ENCODE results near the gene SLC22A16. TPM values are rescaled to one million over a fixed set of nuclear protein-coding genes. Genes with fewer than 3 reads are reported as not detected.

Gene SLC22A16
- total and polyA plus RNA-seq, 4 donors, result 0.08 to 22.5 TPM; not detected in 2

DNA sequence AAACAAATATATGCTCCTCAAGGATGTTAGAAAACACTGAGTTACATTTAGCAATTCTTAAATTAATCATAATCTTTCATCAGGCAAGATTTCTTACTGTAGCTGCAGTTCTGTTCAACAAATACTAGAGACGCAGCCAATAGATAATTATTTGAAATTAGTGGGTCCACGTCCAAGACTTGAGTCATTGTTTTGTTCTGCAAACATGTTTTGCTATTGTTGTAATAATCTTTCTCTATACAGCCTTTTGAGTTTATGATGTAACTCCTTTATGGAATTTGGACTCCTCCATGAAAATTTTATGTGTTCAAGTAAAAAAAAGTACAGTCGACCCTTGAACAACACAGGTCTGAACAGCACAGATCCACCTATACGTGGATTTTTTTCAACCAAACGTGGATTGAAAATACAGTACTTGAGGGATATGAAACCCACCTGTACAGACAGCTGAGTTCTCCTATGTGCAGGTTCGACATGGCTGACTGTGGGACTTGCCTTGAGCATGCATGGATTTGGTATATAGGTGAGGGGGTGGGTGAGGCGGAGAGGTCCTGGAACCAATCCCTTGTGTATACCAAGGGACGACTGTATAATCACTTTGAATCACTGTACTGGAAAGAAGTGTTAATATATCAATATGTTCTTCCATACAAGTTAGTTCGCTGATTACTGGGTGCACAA is 41.3 kb upstream of the SLC22A16 start:
- Histone ChIP-seq H3K9ac (ENCODE audit: low read depth in 1 of 2, low read length in 2 of 2) (no peak overlapping the region), H3K9me3 (ENCODE audit: control insufficient read depth in 4 of 4, low read length in 3 of 4) (no peaks in the 10 kb centered on the region), H3K4me1 (ENCODE audit: control insufficient read depth in 4 of 4, insufficient read depth in 4 of 4, low read length in 3 of 4) (peaks cover 4 to 27% (median 19%) of the 10 kb centered on the region in 4 donors), H3K27me3 (ENCODE audit: control insufficient read depth in 4 of 4, insufficient read depth in 4 of 4, low read length in 3 of 4) (no peaks in the 10 kb centered on the region), H3K4me3 (ENCODE audit: low read depth in 1 of 3, low read length in 3 of 3) (no peak overlapping the region), H3K27ac (ENCODE audit: low read depth in 1 of 2, low read length in 2 of 2) (no peak overlapping the region), H3K36me3 (ENCODE audit: control insufficient read depth in 4 of 4, insufficient read depth in 3 of 4, low read depth in 1 of 4, low read length in 3 of 4) (no peaks in the 10 kb centered on the region)
- DNase-seq (ENCODE audit: low spot score), result no peak
- TF ChIP-seq ZBTB33 (IDR thresholded peaks at IDR 0.05) (no peak), EGR1 (IDR thresholded peaks at IDR 0.05; ENCODE audit: low read depth in 2 of 2) (no peak), HNF4G (IDR thresholded peaks at IDR 0.05) (no peak), YY1 (IDR thresholded peaks at IDR 0.05) (no peak), GABPA (IDR thresholded peaks at IDR 0.05 in 1 of 2, conservative IDR thresholded peaks at IDR 0.05 in 1 of 2) (no peak), REST (IDR thresholded peaks at IDR 0.05) (no peak), RXRA (IDR thresholded peaks at IDR 0.05) (no peak), TAF1 (conservative IDR thresholded peaks at IDR 0.05) (no peak), RAD21 (IDR thresholded peaks at IDR 0.05) (no peak)
- TF ChIP-seq, protein P1, sequence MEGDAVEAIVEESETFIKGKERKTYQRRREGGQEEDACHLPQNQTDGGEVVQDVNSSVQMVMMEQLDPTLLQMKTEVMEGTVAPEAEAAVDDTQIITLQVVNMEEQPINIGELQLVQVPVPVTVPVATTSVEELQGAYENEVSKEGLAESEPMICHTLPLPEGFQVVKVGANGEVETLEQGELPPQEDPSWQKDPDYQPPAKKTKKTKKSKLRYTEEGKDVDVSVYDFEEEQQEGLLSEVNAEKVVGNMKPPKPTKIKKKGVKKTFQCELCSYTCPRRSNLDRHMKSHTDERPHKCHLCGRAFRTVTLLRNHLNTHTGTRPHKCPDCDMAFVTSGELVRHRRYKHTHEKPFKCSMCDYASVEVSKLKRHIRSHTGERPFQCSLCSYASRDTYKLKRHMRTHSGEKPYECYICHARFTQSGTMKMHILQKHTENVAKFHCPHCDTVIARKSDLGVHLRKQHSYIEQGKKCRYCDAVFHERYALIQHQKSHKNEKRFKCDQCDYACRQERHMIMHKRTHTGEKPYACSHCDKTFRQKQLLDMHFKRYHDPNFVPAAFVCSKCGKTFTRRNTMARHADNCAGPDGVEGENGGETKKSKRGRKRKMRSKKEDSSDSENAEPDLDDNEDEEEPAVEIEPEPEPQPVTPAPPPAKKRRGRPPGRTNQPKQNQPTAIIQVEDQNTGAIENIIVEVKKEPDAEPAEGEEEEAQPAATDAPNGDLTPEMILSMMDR (IDR thresholded peaks at IDR 0.05; ENCODE audit: low read depth, low read length, missing input control), result no peak
- 49% methylated on average over 9 of the region's 9 CpGs for WGBS

DNA sequence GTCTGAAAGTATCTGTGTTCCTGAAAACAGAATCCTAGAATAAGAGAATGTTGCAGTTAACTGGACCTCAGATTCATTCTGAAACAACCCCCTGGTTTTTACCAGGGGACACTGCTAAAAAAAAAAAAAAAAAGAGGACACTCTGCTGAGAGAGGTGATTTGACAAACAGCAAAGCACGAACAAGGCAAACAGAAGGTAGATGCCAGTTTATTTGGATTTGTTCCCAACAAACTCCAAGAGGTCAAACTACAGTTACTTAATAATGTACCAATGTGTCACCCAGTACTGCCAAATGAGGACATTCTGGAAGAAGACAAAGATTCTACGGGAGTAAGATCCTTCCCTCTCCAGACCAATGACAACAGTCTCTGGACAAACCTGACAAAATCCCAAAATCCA is 40.6 kb upstream of the SLC22A16 start:
- peak overlapping the region; percentile 3 to 50 for H3K27ac ChIP-seq (ENCODE audit: low read depth in 1 of 2, low read length in 2 of 2)
- H3K4me1 ChIP-seq (ENCODE audit: control insufficient read depth in 4 of 4, insufficient read depth in 4 of 4, low read length in 3 of 4), result peaks cover 4 to 28% (median 20%) of the 10 kb centered on the region in 4 donors
- no peaks in the 10 kb centered on the region for H3K27me3 ChIP-seq (ENCODE audit: control insufficient read depth in 4 of 4, insufficient read depth in 4 of 4, low read length in 3 of 4)
- no peak for DNase-seq (ENCODE audit: low spot score)
- 36% methylated on average over 2 of the region's 2 CpGs for WGBS
- H3K36me3 ChIP-seq (ENCODE audit: control insufficient read depth in 4 of 4, insufficient read depth in 3 of 4, low read depth in 1 of 4, low read length in 3 of 4), result no peaks in the 10 kb centered on the region
- no peak overlapping the region for H3K4me3 ChIP-seq (ENCODE audit: low read depth in 1 of 3, low read length in 3 of 3)
- H3K9ac ChIP-seq (ENCODE audit: low read depth in 1 of 2, low read length in 2 of 2), result peak overlapping the region in 1 of 2 donors; percentile 21
- no peaks in the 10 kb centered on the region for H3K9me3 ChIP-seq (ENCODE audit: control insufficient read depth in 4 of 4, low read length in 3 of 4)
- TF ChIP-seq GABPA (IDR thresholded peaks at IDR 0.05 in 1 of 2, conservative IDR thresholded peaks at IDR 0.05 in 1 of 2) (peak in 1 of 2 donors; percentile 7), NR2F2 (IDR thresholded peaks at IDR 0.05) (peak; percentile 33), EGR1 (IDR thresholded peaks at IDR 0.05; ENCODE audit: low read depth in 2 of 2) (no peak), REST (IDR thresholded peaks at IDR 0.05) (peak; percentile 36), HNF4G (IDR thresholded peaks at IDR 0.05) (no peak), SP1 (IDR thresholded peaks at IDR 0.05) (peak; percentile 71), ZBTB33 (IDR thresholded peaks at IDR 0.05) (peak; percentile 48), FOXA2 (IDR thresholded peaks at IDR 0.05) (peak; percentile 71), JUND (IDR thresholded peaks at IDR 0.05) (peak; percentile 62 to 68), RXRA (IDR thresholded peaks at IDR 0.05) (peak; percentile 84 to 88)
- TF ChIP-seq, protein P1 (IDR thresholded peaks at IDR 0.05; ENCODE audit: low read depth, low read length, missing input control), result no peak
